Activated T-cell treated with anti-CD3 and anti-CD28 coated beads for 48 hours (primary cell): ENCODE measurements around the gene TNNT2.
A peak's percentile ranks its signal among the peaks of the same experiment; 100 is the strongest.

ENCODE experiments used
- DNase-seq: peaks from one replicate; pipeline ENCODE4 v3.0.0-alpha.2; 2020; ENCODE audit warnings: low read depth

Gene TNNT2

GRCh38 chr1:201401700-201402099 is 24.2 kb upstream of the TNNT2 start:
- no peak for DNase-seq

- DNase-seq, result no peak
Measured at GRCh38 chr1:201400852-201401230, 23.4 kb upstream of the TNNT2 start.

- DNase-seq, result no peak
Measured at GRCh38 chr1:201400212-201400851, 22.9 kb upstream of the TNNT2 start.

GRCh38 chr1:201399352-201400126 is 22.1 kb upstream of the TNNT2 start:
- no peak for DNase-seq

- no peak for DNase-seq
Measured at GRCh38 chr1:201399018-201399351, 21.5 kb upstream of the TNNT2 start, which contains the start of gene LAD1. TSS of gene LAD1 (minus strand) at chr1:201399324. CDS start at chr1:201399306, 18 bp downstream.

GRCh38 chr1:201397675-201398074 is 20.2 kb upstream of the TNNT2 start:
- no peak for DNase-seq

- DNase-seq, result no peak
Measured at GRCh38 chr1:201396861-201397464, 19.5 kb upstream of the TNNT2 start.

- DNase-seq, result no peak
Measured at GRCh38 chr1:201395936-201396335, 18.5 kb upstream of the TNNT2 start.

GRCh38 chr1:201394591-201394990 is 17.1 kb upstream of the TNNT2 start:
- no peak for DNase-seq

- no peak for DNase-seq
Measured at GRCh38 chr1:201393076-201393475, 15.6 kb upstream of the TNNT2 start.

- no peak for DNase-seq
Measured at GRCh38 chr1:201391651-201392511, 14.4 kb upstream of the TNNT2 start.

- no peak for DNase-seq
Measured at GRCh38 chr1:201391225-201391624, 13.7 kb upstream of the TNNT2 start.

GRCh38 chr1:201389051-201389450 is 11.6 kb upstream of the TNNT2 start:
- no peak for DNase-seq

- no peak for DNase-seq
Measured at GRCh38 chr1:201386208-201386607, 8.7 kb upstream of the TNNT2 start.

- DNase-seq, result peak; percentile 45
Measured at GRCh38 chr1:201385299-201385891, 7.9 kb upstream of the TNNT2 start.

- DNase-seq, result no peak
Measured at GRCh38 chr1:201384406-201384782, 6.9 kb upstream of the TNNT2 start.

GRCh38 chr1:201383647-201384405 is 6.3 kb upstream of the TNNT2 start:
- no peak for DNase-seq

- DNase-seq, result no peak
Measured at GRCh38 chr1:201381130-201381529, 3.6 kb upstream of the TNNT2 start.

GRCh38 chr1:201379733-201380242 is 2.3 kb upstream of the TNNT2 start:
- no peak for DNase-seq

GRCh38 chr1:201378804-201379203 is 1.3 kb upstream of the TNNT2 start:
- no peak for DNase-seq
